Measurements from ENCODE around the gene ENAH.
"Not testable (repeated sequence)": the region's sequence is repeated elsewhere in the genome, so short reads cannot be mapped to it uniquely, and the experiment has no call there.

DNA sequence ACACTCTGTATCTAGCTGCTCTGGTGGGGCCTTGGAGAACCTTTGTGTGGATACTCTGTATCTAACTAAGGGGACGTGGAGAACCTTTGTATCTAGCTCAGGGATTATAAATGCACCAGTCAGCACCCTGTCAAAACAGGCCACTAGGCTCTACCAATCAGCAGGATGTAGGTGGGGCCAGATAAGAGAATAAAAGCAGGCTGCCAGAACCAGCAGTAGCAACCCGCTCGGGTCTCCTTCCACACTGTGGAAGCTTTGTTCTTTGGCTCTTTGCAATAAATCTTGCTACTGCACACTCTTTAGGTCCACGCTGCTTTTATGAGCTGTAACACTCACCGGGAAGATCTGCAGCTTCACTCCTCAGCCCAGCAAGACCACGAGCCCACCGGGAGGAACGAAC lies 179.7 kb downstream of the ENAH start:
- not testable (repeated sequence) for TF ChIP-seq CTCF (optimal IDR thresholded peaks at IDR 0.05 in 1 of 3, IDR thresholded peaks at IDR 0.05 in 1 of 3, conservative IDR thresholded peaks at IDR 0.05 in 1 of 3; ENCODE audit: extremely low read depth in 1 of 3, insufficient read depth in 2 of 3, low read length in 3 of 3); EZH2 (IDR thresholded peaks at IDR 0.05; ENCODE audit: low read length)
